Caco-2 (cell line): ENCODE measurements around the gene CFAP107. TPM values are rescaled to one million over a fixed set of nuclear protein-coding genes. Genes with fewer than 3 reads are reported as not detected.

ENCODE experiments used
- BruUV-seq: library from RNA; stranded (reverse); fragments of 400-500 nt; replicated peaks from 2 replicates; lab custom pipeline; 2021; lab: Mats Ljungman, UMichigan
- CTCF ChIA-PET: fragments of 300-600 bp; sonication (Branson Sonifier 250); formaldehyde crosslinking; loops from one replicate; lab custom pipeline; 2022; ENCODE audit warnings: antibody characterized with exemption; lab: Charles Lee
- POLR2A ChIA-PET: fragments of 300-600 bp; sonication (Branson Sonifier 250); formaldehyde crosslinking; loops from one replicate; lab custom pipeline; 2022; ENCODE audit warnings: antibody characterized with exemption; lab: Charles Lee
- DNase-seq, 2 experiments: peaks; one replicate each; pipeline versions ENCODE4 v3.0.0 to v3.0.0-alpha.2; 2020 to 2022
- H3K27me3 ChIP-seq: replicated peaks from 2 replicates; pipeline ENCODE4 v1.6.0; 2011; ENCODE audit warnings: low read length; ENCODE audit not compliant: control insufficient read depth, insufficient read depth
- H3K36me3 ChIP-seq: 2 replicates; pipeline ENCODE4 v1.5.1; 2011; ENCODE audit warnings: low read length; ENCODE audit not compliant: control insufficient read depth, insufficient read depth
- H3K4me1 ChIP-seq: fragments of 250-450 bp; sonication (Bioruptor Pico); 2 replicates; pipeline ENCODE4 v1.5.1; 2020; ENCODE audit warnings: mild to moderate bottlenecking
- H3K4me3 ChIP-seq: 2 replicates; pipeline ENCODE4 v1.5.1; 2011; ENCODE audit warnings: low read depth, mild to moderate bottlenecking, control low read depth, low read length
- H3K9me3 ChIP-seq: fragments of 250-450 bp; sonication (Bioruptor Pico); 2 replicates; pipeline ENCODE4 v1.5.1; 2020; ENCODE audit warnings: mild to moderate bottlenecking, moderate library complexity
- H3K27ac Mint-ChIP-seq: one replicate; pipeline ENCODE4 v1.8.0; 2022; ENCODE audit warnings: mixed read lengths; ENCODE audit not compliant: unreplicated experiment
- H3K27me3 Mint-ChIP-seq: one replicate; pipeline ENCODE4 v1.8.0; 2022; ENCODE audit warnings: mixed read lengths; ENCODE audit not compliant: insufficient read depth, unreplicated experiment
- H3K36me3 Mint-ChIP-seq: one replicate; pipeline ENCODE4 v1.8.0; 2022; ENCODE audit warnings: mild to moderate bottlenecking, mixed read lengths; ENCODE audit not compliant: insufficient read depth, unreplicated experiment
- H3K4me1 Mint-ChIP-seq: one replicate; pipeline ENCODE4 v1.8.0; 2022; ENCODE audit warnings: low read depth, mixed read lengths; ENCODE audit not compliant: unreplicated experiment
- H3K4me3 Mint-ChIP-seq: one replicate; pipeline ENCODE4 v1.8.0; 2022; ENCODE audit warnings: mild to moderate bottlenecking, moderate library complexity, mixed read lengths; ENCODE audit not compliant: unreplicated experiment
- H3K9me3 Mint-ChIP-seq: one replicate; pipeline ENCODE4 v1.8.0; 2022; ENCODE audit warnings: mixed read lengths; ENCODE audit not compliant: unreplicated experiment
- CTCF ChIP-seq, 2 experiments: fragments of 200-600 bp in 1 of 2; IDR thresholded peaks; 1 replicate in 1 of 2; 2 replicates in 1 of 2; pipeline versions ENCODE4 v1.5.1 to v1.8.0; 2011 to 2022; ENCODE audit warnings: antibody characterized with exemption in 1 of 2, control low read depth in 1 of 2, inconsistent platforms in 1 of 2, low read depth in 1 of 2, low read length in 1 of 2, mild to moderate bottlenecking in 1 of 2, moderate library complexity in 1 of 2; ENCODE audit not compliant: insufficient read depth in 1 of 2, severe bottlenecking in 1 of 2, unreplicated experiment in 1 of 2
- intact Hi-C: fragments of 100-400 bp; cut with micrococcal nuclease; formaldehyde crosslinking; loops from one replicate; pipeline ENCODE4 v1.10.0; 2022; ENCODE audit not compliant: unreplicated experiment
- total RNA-seq: library from RNA; stranded (reverse); gene quantifications from 2 replicates; pipeline ENCODE4 v1.2.3, GENCODE V29; 2022

The CFAP107 gene
- total RNA-seq, 1 experiment from 2014 or later, result not detected

GRCh38 chr1:12774801-12775345, 28.9 kb downstream of the CFAP107 start:
- H3K27ac Mint-ChIP-seq, result no peak overlapping the region
- H3K9me3 Mint-ChIP-seq, result no peaks in the 10 kb centered on the region
- no peak for TF ChIP-seq CTCF (IDR thresholded peaks at IDR 0.05; ENCODE audit: insufficient read depth in 1 of 2, low read depth in 1 of 2, low read length in 1 of 2, severe bottlenecking in 1 of 2, unreplicated experiment in 1 of 2)
- H3K4me3 ChIP-seq, result no peak overlapping the region
- intact Hi-C loops, result no loop called here
- POLR2A ChIA-PET, result no interaction called here
- H3K36me3 Mint-ChIP-seq, result no peaks in the 10 kb centered on the region
- no TSS peak for BruUV-seq
- no peaks in the 10 kb centered on the region; the same call in 1 of the 2 replicates for H3K27me3 ChIP-seq
- H3K27me3 Mint-ChIP-seq, result peaks cover 11% of the 10 kb centered on the region
- CTCF ChIA-PET, result no interaction called here
- H3K36me3 ChIP-seq, result no peaks in the 10 kb centered on the region
- H3K4me1 ChIP-seq, result no peaks in the 10 kb centered on the region
- H3K9me3 ChIP-seq, result no peaks in the 10 kb centered on the region
- no peak overlapping the region for H3K4me3 Mint-ChIP-seq
- DNase-seq, result no peak
- H3K4me1 Mint-ChIP-seq, result no peaks in the 10 kb centered on the region

- Histone ChIP-seq H3K4me3 (no peak overlapping the region), H3K27me3 (no peaks in the 10 kb centered on the region), H3K9me3 (no peaks in the 10 kb centered on the region), H3K36me3 (no peaks in the 10 kb centered on the region), H3K4me1 (no peaks in the 10 kb centered on the region)
- Mint-ChIP-seq H3K27ac (no peak overlapping the region), H3K4me1 (no peaks in the 10 kb centered on the region), H3K4me3 (no peak overlapping the region), H3K36me3 (no peaks in the 10 kb centered on the region), H3K9me3 (no peaks in the 10 kb centered on the region), H3K27me3 (peaks cover 6% of the 10 kb centered on the region)
- CTCF ChIA-PET, result no interaction called here
- POLR2A ChIA-PET, result no interaction called here
- TF ChIP-seq CTCF (IDR thresholded peaks at IDR 0.05; ENCODE audit: insufficient read depth in 1 of 2, low read depth in 1 of 2, low read length in 1 of 2, severe bottlenecking in 1 of 2, unreplicated experiment in 1 of 2), result no peak
- DNase-seq, result no peak
- intact Hi-C loops, result no loop called here
- no TSS peak for BruUV-seq
These were observed 29.4 kb downstream of the CFAP107 start for GRCh38 chr1:12775443-12775842.

- no TSS peak for BruUV-seq
- no peak for DNase-seq
- Histone ChIP-seq H3K36me3 (no peaks in the 10 kb centered on the region), H3K9me3 (no peaks in the 10 kb centered on the region), H3K27me3 (no peaks in the 10 kb centered on the region), H3K4me3 (no peak overlapping the region), H3K4me1 (no peaks in the 10 kb centered on the region)
- Mint-ChIP-seq H3K4me3 (no peak overlapping the region), H3K4me1 (no peaks in the 10 kb centered on the region), H3K27ac (no peak overlapping the region), H3K9me3 (no peaks in the 10 kb centered on the region), H3K36me3 (no peaks in the 10 kb centered on the region), H3K27me3 (peaks cover 3% of the 10 kb centered on the region)
- ChIA-PET POLR2A (interaction anchor here (0.6 kb wide), 1 partner anchor 417 kb away, joined by 3 read pairs; no protein-coding TSS in a partner anchor), CTCF (no interaction called here)
- TF ChIP-seq CTCF (IDR thresholded peaks at IDR 0.05; ENCODE audit: insufficient read depth in 1 of 2, low read depth in 1 of 2, low read length in 1 of 2, severe bottlenecking in 1 of 2, unreplicated experiment in 1 of 2), result no peak
- intact Hi-C loops, result no loop called here
These were observed 31.0 kb downstream of the CFAP107 start for GRCh38 chr1:12776801-12777557.
